ENCODE results near the gene GNAL. TPM values are rescaled to one million over a fixed set of nuclear protein-coding genes. Genes with fewer than 3 reads are reported as not detected.
A peak's percentile ranks its signal among the peaks of the same experiment; 100 is the strongest.
"Not testable (repeated sequence)": the region's sequence is repeated elsewhere in the genome, so short reads cannot be mapped to it uniquely, and the experiment has no call there.

GNAL gene
- total RNA-seq, 2 donors from 2014 or later = 2.7 to 4.4 TPM

DNA sequence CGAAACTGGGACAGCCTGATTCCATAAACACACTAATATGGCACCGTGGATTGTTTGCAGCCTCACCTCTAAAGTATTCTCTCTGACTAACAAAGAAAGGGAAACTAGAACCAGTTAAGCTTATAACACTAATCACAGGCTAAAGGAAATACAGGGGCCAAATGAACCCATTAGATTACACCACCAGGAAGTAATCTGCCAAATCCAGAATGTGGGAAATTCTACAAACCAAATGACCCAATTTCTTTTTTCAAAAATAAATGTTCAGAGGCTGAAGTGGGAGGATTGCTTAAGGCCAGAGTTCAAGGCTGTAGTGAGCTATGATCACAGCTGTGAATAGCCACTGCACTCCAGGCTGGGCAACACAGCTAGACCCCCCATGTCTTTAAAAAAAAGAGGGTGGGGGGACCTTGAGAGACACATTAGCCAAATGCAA is 220.5 kb downstream of the GNAL start:
- Histone ChIP-seq H3K9me3 (no peaks in the 10 kb centered on the region), H3K36me3 (peaks cover 10% of the 10 kb centered on the region), H3K4me1 (peaks cover 0 to 19% of the 10 kb centered on the region in 2 donors), H3K27ac (peak overlapping the region; percentile 99 to 100), H3K4me3 (peak overlapping the region; percentile 78 to 85), H3K27me3 (no peaks in the 10 kb centered on the region)
- TF ChIP-seq, protein P1, sequence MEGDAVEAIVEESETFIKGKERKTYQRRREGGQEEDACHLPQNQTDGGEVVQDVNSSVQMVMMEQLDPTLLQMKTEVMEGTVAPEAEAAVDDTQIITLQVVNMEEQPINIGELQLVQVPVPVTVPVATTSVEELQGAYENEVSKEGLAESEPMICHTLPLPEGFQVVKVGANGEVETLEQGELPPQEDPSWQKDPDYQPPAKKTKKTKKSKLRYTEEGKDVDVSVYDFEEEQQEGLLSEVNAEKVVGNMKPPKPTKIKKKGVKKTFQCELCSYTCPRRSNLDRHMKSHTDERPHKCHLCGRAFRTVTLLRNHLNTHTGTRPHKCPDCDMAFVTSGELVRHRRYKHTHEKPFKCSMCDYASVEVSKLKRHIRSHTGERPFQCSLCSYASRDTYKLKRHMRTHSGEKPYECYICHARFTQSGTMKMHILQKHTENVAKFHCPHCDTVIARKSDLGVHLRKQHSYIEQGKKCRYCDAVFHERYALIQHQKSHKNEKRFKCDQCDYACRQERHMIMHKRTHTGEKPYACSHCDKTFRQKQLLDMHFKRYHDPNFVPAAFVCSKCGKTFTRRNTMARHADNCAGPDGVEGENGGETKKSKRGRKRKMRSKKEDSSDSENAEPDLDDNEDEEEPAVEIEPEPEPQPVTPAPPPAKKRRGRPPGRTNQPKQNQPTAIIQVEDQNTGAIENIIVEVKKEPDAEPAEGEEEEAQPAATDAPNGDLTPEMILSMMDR (IDR thresholded peaks at IDR 0.05) = no peak
- DNase-seq (ENCODE audit: low spot score) = no peak

DNA sequence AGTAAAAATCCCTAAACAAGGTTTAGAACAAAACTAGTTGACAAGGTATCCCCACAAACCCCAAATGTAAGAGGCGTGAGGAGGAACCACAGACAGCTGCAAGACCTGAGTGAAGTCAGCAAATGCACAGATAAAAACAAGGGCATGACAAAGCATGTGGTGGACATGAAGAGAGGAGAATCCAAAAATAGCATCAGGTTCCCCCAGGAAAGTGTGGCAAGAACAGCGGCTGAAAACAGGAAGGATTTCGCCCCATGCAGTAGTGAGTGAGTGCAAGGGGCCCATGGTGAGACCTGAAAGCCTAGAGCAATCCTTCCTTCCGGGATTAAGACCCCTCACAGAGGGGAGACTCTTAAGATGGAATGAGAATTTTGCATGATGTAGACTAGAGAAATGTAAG is 227.8 kb downstream of the GNAL start:
- H3K27me3 ChIP-seq; DNase-seq (ENCODE audit: low spot score); H3K4me3 ChIP-seq; H3K27ac ChIP-seq; H3K36me3 ChIP-seq; H3K9me3 ChIP-seq; H3K4me1 ChIP-seq: not testable (repeated sequence)

DNA sequence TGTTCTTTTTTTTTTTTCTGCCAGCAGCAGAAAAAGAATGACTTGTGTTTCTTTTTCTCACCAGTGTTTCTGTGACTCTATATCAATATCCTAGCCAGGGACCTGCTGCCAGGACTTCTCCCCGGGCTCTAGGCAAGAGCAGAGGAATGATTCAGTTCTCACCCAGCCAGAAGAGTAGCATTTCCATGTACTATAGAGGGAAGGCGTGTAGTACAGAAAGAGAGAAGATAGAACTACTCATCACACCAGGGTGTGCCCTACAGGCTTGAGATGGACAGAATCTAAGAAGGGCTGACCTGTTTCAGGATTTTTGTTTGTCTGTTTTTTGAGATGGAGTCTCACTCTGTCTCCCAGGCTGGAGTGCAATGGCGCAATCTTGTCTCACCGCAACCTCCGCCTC is 230.5 kb downstream of the GNAL start:
- H3K27me3 ChIP-seq; H3K4me3 ChIP-seq; H3K27ac ChIP-seq; DNase-seq (ENCODE audit: low spot score); H3K36me3 ChIP-seq; H3K4me1 ChIP-seq; H3K9me3 ChIP-seq: not testable (repeated sequence)

DNA sequence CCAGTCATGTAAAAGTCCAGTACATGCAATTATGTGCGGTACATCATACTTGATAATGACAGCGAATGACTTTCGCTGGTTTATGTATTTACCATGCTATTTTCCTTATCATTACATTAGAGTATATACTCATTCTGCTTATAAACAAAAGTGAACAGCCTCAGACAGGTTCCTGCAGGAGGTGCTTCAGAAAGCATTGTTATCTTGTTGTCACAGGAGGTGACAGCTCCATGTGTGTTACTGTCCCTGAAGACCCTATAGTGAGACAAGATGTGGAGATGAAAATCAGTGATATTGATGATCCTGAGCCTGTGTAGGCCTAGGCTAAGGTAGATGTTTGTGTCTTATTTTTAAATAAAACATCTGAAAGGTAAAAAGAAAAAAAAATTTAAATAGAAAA is 234.4 kb downstream of the GNAL start:
- H3K9me3 ChIP-seq = no peaks in the 10 kb centered on the region
- no peak for DNase-seq (ENCODE audit: low spot score)
- H3K27me3 ChIP-seq = no peaks in the 10 kb centered on the region
- no peaks in the 10 kb centered on the region for H3K4me1 ChIP-seq
- H3K4me3 ChIP-seq = no peak overlapping the region
- H3K36me3 ChIP-seq = no peaks in the 10 kb centered on the region
- TF ChIP-seq, protein P1 (IDR thresholded peaks at IDR 0.05) = no peak
- no peak overlapping the region for H3K27ac ChIP-seq

DNA sequence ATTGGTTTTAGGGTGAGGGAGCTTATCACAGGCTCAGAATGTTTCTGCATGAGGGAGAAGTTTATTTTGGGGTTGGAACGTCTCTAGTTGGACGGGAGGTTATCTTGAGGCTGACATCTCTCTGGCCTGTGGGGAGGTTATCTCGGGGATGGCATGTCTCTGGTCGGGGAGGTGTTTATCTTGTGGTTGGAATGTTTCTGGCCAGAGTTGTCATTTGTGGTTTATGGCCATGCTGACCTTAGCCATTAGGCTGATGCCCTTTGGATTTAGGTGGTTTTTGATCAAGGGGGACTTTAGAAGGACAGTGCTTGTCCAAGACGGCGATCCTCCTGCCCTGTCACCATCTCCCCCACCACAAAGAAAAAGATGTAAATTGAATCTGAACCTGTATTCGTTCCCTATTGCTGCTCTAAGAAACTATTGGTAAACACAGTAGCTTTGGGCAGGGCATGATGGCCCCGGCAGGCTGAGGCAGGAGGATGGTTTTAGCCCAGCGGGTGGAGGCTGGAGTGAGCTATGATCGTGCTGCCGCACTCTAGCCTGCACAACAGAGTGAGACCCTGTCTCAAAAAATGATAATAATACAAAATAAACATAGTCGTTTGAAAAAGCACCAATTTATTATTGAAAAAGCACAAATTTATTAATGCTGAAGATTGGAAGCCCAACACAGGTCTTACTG is 236.9 kb downstream of the GNAL start:
- no peaks in the 10 kb centered on the region for H3K27me3 ChIP-seq
- H3K27ac ChIP-seq = no peak overlapping the region
- no peaks in the 10 kb centered on the region for H3K9me3 ChIP-seq
- no peaks in the 10 kb centered on the region for H3K36me3 ChIP-seq
- no peak overlapping the region for H3K4me3 ChIP-seq
- TF ChIP-seq, protein P1 (IDR thresholded peaks at IDR 0.05) = no peak
- no peak for DNase-seq (ENCODE audit: low spot score)
- H3K4me1 ChIP-seq = no peaks in the 10 kb centered on the region

DNA sequence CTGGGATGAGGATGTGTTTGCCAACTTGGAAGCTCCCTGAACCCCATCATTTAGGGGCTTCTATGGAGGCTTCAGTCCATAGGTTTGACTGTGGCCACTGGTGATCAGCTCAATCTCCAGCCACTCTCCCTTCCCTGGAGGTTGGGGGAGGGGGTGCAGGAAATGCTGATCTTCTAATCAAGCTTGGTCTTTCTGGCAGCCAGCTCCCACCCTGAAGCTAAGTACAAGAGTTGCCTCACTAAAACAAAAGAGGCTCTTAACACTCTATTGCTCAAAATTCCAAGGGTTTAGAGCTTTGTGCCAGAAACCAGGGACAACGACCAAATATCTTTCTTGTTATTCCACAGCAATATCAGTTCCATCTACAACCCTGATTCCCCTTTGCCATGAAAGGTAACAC is 238.4 kb downstream of the GNAL start:
- Histone ChIP-seq H3K27ac (no peak overlapping the region), H3K36me3 (no peaks in the 10 kb centered on the region), H3K4me1 (no peaks in the 10 kb centered on the region), H3K27me3 (no peaks in the 10 kb centered on the region), H3K9me3 (no peaks in the 10 kb centered on the region), H3K4me3 (no peak overlapping the region)
- TF ChIP-seq, protein P1 (IDR thresholded peaks at IDR 0.05) = no peak
- no peak for DNase-seq (ENCODE audit: low spot score)

DNA sequence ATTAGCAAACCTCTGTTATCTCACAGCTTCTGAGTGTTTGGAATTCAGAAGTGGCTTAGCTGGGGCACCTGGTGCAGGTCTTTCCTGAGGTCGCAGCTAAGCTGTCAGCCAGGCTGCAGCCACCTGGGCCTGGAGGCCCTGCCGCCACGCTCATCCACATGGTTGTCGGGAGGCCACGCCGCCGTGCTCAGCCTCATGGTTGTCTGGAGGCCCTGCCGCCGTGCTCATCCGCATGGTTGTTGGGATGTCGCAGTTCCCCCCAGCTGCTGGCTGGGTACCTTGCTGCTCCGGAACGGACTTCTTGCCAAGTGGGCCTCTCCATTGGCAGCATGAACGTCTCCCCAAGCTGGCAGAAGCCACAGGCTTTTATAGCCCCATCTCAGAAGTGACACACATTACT is 243.3 kb downstream of the GNAL start:
- H3K27me3 ChIP-seq = no peaks in the 10 kb centered on the region
- H3K9me3 ChIP-seq = no peaks in the 10 kb centered on the region
- no peaks in the 10 kb centered on the region for H3K4me1 ChIP-seq
- no peak overlapping the region for H3K27ac ChIP-seq
- H3K4me3 ChIP-seq = no peak overlapping the region
- no peaks in the 10 kb centered on the region for H3K36me3 ChIP-seq
- TF ChIP-seq, protein P1 (IDR thresholded peaks at IDR 0.05) = no peak
- no peak for DNase-seq (ENCODE audit: low spot score)

All from right atrium auricular region (tissue), 2 donors.